SK-N-SH (cell line): ENCODE data around the gene BCL6. TPM values are rescaled to one million over a fixed set of nuclear protein-coding genes. Genes with fewer than 3 reads are reported as not detected.
A peak's percentile ranks its signal among the peaks of the same experiment; 100 is the strongest.

ENCODE experiments used
- CTCF ChIA-PET: fragments of 300-600, 350-600 bp; formaldehyde crosslinking; extraction: SDS; loops from one replicate; lab custom pipeline; 2021; lab: Yijun Ruan, JAX
- POLR2A ChIA-PET: fragments of 350-600 bp; sonication (Branson Sonifier 250); formaldehyde crosslinking; extraction: SDS; loops from one replicate; lab custom pipeline; 2020; ENCODE audit warnings: antibody characterized with exemption, inconsistent platforms; lab: Yijun Ruan, JAX
- DNase-seq: peaks from one replicate; pipeline ENCODE4 v3.0.0; 2012
- H2AFZ ChIP-seq: fragments of 200-600 bp; sonication (generic); 2 replicates; pipeline ENCODE4 v1.8.1; 2016; ENCODE audit warnings: antibody characterized with exemption, mild to moderate bottlenecking, low read depth
- H3F3A ChIP-seq: fragments of 200-600 bp; sonication (generic); replicated peaks from 2 replicates; pipeline ENCODE3; 2016; ENCODE audit warnings: antibody characterized with exemption, mild to moderate bottlenecking; ENCODE audit not compliant: insufficient read depth
- H3K27ac ChIP-seq, 2 experiments: fragments of 200-500 bp in 1 of 2; fragments of 200-600 bp in 1 of 2; sonication (Bioruptor generic) in 1 of 2; sonication (generic), shearing (Covaris generic) in 1 of 2; 2 replicates each; pipeline versions ENCODE4 v1.5.1 to v1.6.1; 2014 to 2016; ENCODE audit warnings: low read depth in 2 of 2, inconsistent platforms in 1 of 2, low read length in 1 of 2, mild to moderate bottlenecking in 1 of 2, mixed read lengths in 1 of 2
- H3K27me3 ChIP-seq: fragments of 200-600 bp; sonication (generic), shearing (Covaris generic); 2 replicates; pipeline ENCODE4 v1.6.1; 2016; ENCODE audit warnings: mixed run types; ENCODE audit not compliant: insufficient read depth
- H3K36me3 ChIP-seq, 2 experiments: fragments of 200-500 bp in 1 of 2; fragments of 200-600 bp in 1 of 2; sonication (Bioruptor generic) in 1 of 2; sonication (generic) in 1 of 2; replicated peaks in 1 of 2; 2 replicates each; pipeline versions ENCODE3 to v1.5.1; 2014 to 2016; ENCODE audit warnings: low read length in 1 of 2, mild to moderate bottlenecking in 1 of 2; ENCODE audit not compliant: insufficient read depth in 2 of 2, control insufficient read depth in 1 of 2
- H3K4me1 ChIP-seq, 2 experiments: fragments of 200-500 bp in 1 of 2; fragments of 200-600 bp in 1 of 2; sonication (Bioruptor generic) in 1 of 2; sonication (generic), shearing (Covaris generic) in 1 of 2; 2 replicates each; pipeline versions ENCODE4 v1.5.1 to v1.6.1; 2014 to 2016; ENCODE audit warnings: low read depth in 1 of 2, low read length in 1 of 2, mixed run types in 1 of 2; ENCODE audit not compliant: insufficient read depth in 2 of 2, control insufficient read depth in 1 of 2
- H3K4me2 ChIP-seq: fragments of 200-600 bp; sonication (generic), shearing (Covaris generic); 2 replicates; pipeline ENCODE4 v1.6.1; 2017; ENCODE audit warnings: mixed run types
- H3K4me3 ChIP-seq, 2 experiments: fragments of 200-500 bp in 1 of 2; fragments of 200-600 bp in 1 of 2; sonication (Bioruptor generic) in 1 of 2; sonication (generic), shearing (Covaris generic) in 1 of 2; 2 replicates each; pipeline versions ENCODE4 v1.5.1 to v1.8.1; 2014 to 2016; ENCODE audit warnings: low read depth in 2 of 2, inconsistent platforms in 1 of 2, low read length in 1 of 2, mild to moderate bottlenecking in 1 of 2, mixed read lengths in 1 of 2, moderate library complexity in 1 of 2
- H3K79me2 ChIP-seq: fragments of 200-600 bp; sonication (generic); 2 replicates; pipeline ENCODE4 v1.8.1; 2017; ENCODE audit warnings: mild to moderate bottlenecking; ENCODE audit not compliant: insufficient read depth
- H3K9ac ChIP-seq: fragments of 200-600 bp; sonication (generic); 2 replicates; pipeline ENCODE4 v1.6.1; 2017; ENCODE audit warnings: mixed run types
- H3K9me2 ChIP-seq: fragments of 200-600 bp; sonication (generic); 2 replicates; pipeline ENCODE4 v1.6.1; 2017; ENCODE audit warnings: mixed run types
- H3K9me3 ChIP-seq: fragments of 200-600 bp; sonication (generic); 2 replicates; pipeline ENCODE4 v1.6.1; 2017; ENCODE audit warnings: mixed run types, mild to moderate bottlenecking, moderate library complexity
- H4K20me1 ChIP-seq: fragments of 200-600 bp; sonication (generic); 2 replicates; pipeline ENCODE4 v1.6.1; 2017; ENCODE audit warnings: mild to moderate bottlenecking, mixed run types; ENCODE audit not compliant: insufficient read depth
- CHD2 ChIP-seq: fragments of 150-350 bp; IDR thresholded peaks from 2 replicates; pipeline ENCODE4 v1.6.1; 2018; ENCODE audit warnings: low read length; ENCODE audit not compliant: partially characterized antibody
- ELF1 ChIP-seq: IDR thresholded peaks from 2 replicates; pipeline ENCODE4 v1.4.0; 2012
- EP300 ChIP-seq, 2 experiments: IDR thresholded peaks; 2 replicates each; pipeline versions ENCODE4 v1.4.0 to v1.6.1; 2012; ENCODE audit warnings: borderline replicate concordance in 1 of 2, low read depth in 1 of 2, low read length in 1 of 2
- FOSL2 ChIP-seq: IDR thresholded peaks from 2 replicates; pipeline ENCODE4 v1.4.0; 2012; ENCODE audit warnings: low read depth, mild to moderate bottlenecking, moderate library complexity, borderline replicate concordance
- FOXJ3 ChIP-seq: sonication (generic); formaldehyde crosslinking; IDR thresholded peaks from 2 replicates; pipeline ENCODE4 v1.5.1; 2020; ENCODE audit warnings: mild to moderate bottlenecking, missing genetic modification reagents
- FOXM1 ChIP-seq: IDR thresholded peaks from 2 replicates; pipeline ENCODE4 v1.4.0; 2012; ENCODE audit warnings: low read depth, mild to moderate bottlenecking
- GABPA ChIP-seq: IDR thresholded peaks from 2 replicates; pipeline ENCODE4 v1.4.0; 2012; ENCODE audit warnings: low read depth, mild to moderate bottlenecking
- IRF3 ChIP-seq: fragments of 150-350 bp; IDR thresholded peaks from 2 replicates; pipeline ENCODE4 v1.6.1; 2016; ENCODE audit warnings: mild to moderate bottlenecking, low read depth, low read length
- JUND ChIP-seq: IDR thresholded peaks from 2 replicates; pipeline ENCODE4 v1.4.0; 2012
- MXI1 ChIP-seq: IDR thresholded peaks from 2 replicates; pipeline ENCODE4 v1.6.1; 2012; ENCODE audit warnings: mild to moderate bottlenecking, low read depth, low read length, improper control_type of control experiment
- NFIC ChIP-seq: IDR thresholded peaks from 2 replicates; pipeline ENCODE4 v1.4.0; 2012; ENCODE audit warnings: borderline replicate concordance
- RAD21 ChIP-seq: IDR thresholded peaks from 2 replicates; pipeline ENCODE4 v1.6.1; 2012; ENCODE audit warnings: mild to moderate bottlenecking, low read length
- RFX5 ChIP-seq: IDR thresholded peaks from 2 replicates; pipeline ENCODE4 v1.6.1; 2012; ENCODE audit warnings: mild to moderate bottlenecking, improper control_type of control experiment, low read length
- RXRA ChIP-seq: IDR thresholded peaks from 2 replicates; pipeline ENCODE4 v1.4.0; 2012; ENCODE audit warnings: low read depth, mild to moderate bottlenecking, borderline replicate concordance
- TAF1 ChIP-seq: IDR thresholded peaks from 2 replicates; pipeline ENCODE4 v1.6.1; 2012; ENCODE audit warnings: low read depth, mild to moderate bottlenecking, low read length, moderate library complexity, borderline replicate concordance
- TEAD4 ChIP-seq: IDR thresholded peaks from 2 replicates; pipeline ENCODE4 v1.4.0; 2012; ENCODE audit warnings: mild to moderate bottlenecking, borderline replicate concordance; ENCODE audit not compliant: insufficient read depth
- YY1 ChIP-seq: IDR thresholded peaks from 2 replicates; pipeline ENCODE4 v1.4.0; 2012; ENCODE audit warnings: low read depth, mild to moderate bottlenecking
- ZBTB33 ChIP-seq: IDR thresholded peaks from 2 replicates; pipeline ENCODE4 v1.4.0; 2012; ENCODE audit warnings: low read depth, borderline replicate concordance
- WGBS: methylation state at CpG from one replicate; pipeline ENCODE4 v1.1.6; 2017; ENCODE audit warnings: low lambda C conversion rate; 5-methylcytosine and 5-hydroxymethylcytosine counted together
- polyA plus RNA-seq, 3 experiments: library from polyadenylated mRNA; depleted of rRNA; stranded (reverse); fragments of >200 nt; gene quantifications; 2 replicates each; pipeline ENCODE4 v1.2.3, GENCODE V29; 2012
- TF ChIP-seq, protein P1 (sequence below): IDR thresholded peaks from 2 replicates; pipeline ENCODE4; 2012
- TF ChIP-seq, protein P2 (sequence below): fragments of 200-600 bp; sonication (generic); IDR thresholded peaks from 2 replicates; pipeline ENCODE4 v1.6.1; 2017; ENCODE audit warnings: antibody characterized with exemption, mild to moderate bottlenecking, moderate library complexity
- TF ChIP-seq, protein P3 (sequence below): fragments of 150-350 bp; IDR thresholded peaks from 2 replicates; pipeline ENCODE4 v1.6.1; 2017; ENCODE audit warnings: antibody characterized with exemption, low read length, low read depth, borderline replicate concordance

The BCL6 gene
- polyA plus RNA-seq, 1 of the 3 experiments (the other 2 are of a cell fraction), result 13.8 TPM

DNA sequence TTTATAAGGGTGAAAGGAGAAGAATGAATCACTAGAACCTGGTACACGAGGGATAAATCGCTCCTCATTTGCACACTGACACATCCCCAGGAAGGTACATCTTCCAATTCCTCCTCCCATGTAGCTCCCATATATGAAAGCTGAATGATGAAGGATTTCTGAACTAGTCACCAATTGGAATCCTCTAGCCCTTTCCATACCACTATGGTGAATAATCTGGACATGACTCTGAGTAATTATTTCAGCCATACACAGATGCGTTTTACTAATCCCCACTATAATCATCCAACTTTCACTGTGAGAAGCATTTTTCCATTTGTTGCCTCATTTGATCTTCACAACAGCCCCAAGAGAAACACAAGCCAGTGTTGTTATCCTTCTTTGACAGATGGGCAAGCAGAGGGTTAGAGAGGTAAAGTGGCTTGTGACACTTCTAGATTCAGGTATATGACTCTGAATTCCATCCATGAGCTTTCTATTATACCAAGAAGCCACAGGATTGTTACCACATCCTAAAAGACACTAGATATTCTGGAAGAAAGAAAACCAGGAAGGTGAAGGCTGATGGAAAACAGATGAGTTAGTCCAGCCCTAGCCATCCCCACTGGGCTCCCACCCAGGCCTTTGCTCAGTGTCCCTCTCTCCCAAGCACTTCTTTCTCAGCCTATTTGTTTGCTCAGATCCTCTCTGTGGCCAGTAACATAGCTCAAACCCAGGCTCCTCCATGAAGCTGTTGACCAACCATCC lies 22.2 kb upstream of the BCL6 start (continued):
- TF ChIP-seq, protein P1, sequence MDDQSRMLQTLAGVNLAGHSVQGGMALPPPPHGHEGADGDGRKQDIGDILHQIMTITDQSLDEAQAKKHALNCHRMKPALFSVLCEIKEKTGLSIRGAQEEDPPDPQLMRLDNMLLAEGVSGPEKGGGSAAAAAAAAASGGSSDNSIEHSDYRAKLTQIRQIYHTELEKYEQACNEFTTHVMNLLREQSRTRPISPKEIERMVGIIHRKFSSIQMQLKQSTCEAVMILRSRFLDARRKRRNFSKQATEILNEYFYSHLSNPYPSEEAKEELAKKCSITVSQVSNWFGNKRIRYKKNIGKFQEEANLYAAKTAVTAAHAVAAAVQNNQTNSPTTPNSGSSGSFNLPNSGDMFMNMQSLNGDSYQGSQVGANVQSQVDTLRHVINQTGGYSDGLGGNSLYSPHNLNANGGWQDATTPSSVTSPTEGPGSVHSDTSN, result peak; percentile 43; the same call in 1 of the 2 replicates
- TF ChIP-seq NFIC (peak; percentile 50; the same call in 1 of the 2 replicates), EP300 (IDR thresholded peaks at IDR 0.05; ENCODE audit: borderline replicate concordance in 1 of 2, low read depth in 1 of 2, low read length in 1 of 2) (peak in 1 of 2 experiments; percentile 49; a peak in 2 of 4 replicates), JUND (peak; percentile 45), FOSL2 (peak; percentile 68; the same call in 1 of the 2 replicates), FOXJ3 (CRISPR knock-in tag) (no peak)
- TF ChIP-seq, protein P2, sequence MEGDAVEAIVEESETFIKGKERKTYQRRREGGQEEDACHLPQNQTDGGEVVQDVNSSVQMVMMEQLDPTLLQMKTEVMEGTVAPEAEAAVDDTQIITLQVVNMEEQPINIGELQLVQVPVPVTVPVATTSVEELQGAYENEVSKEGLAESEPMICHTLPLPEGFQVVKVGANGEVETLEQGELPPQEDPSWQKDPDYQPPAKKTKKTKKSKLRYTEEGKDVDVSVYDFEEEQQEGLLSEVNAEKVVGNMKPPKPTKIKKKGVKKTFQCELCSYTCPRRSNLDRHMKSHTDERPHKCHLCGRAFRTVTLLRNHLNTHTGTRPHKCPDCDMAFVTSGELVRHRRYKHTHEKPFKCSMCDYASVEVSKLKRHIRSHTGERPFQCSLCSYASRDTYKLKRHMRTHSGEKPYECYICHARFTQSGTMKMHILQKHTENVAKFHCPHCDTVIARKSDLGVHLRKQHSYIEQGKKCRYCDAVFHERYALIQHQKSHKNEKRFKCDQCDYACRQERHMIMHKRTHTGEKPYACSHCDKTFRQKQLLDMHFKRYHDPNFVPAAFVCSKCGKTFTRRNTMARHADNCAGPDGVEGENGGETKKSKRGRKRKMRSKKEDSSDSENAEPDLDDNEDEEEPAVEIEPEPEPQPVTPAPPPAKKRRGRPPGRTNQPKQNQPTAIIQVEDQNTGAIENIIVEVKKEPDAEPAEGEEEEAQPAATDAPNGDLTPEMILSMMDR, result no peak

DNA sequence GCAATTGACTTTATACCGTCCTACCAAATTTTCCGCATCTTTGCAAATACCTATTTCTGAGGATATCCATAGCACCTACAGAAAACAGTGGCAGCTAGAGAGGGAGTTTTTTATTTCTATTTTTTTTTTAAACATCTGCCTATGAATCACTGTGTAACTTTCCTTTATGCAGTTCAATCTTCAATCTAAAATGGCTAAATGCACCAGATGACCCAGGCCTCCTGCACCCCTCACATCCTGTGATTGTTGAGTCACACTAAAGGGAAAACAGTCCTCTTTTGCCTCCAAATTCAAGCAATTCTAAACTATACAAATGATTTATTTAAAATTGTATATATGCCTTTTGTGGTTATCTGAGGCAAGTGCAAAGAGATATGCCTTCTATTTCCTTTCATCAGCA lies 20.1 kb upstream of the BCL6 start:
- no peaks in the 10 kb centered on the region for H3K9me2 ChIP-seq
- H4K20me1 ChIP-seq, result no peaks in the 10 kb centered on the region
- H3K9ac ChIP-seq, result no peak overlapping the region
- H3K27me3 ChIP-seq, result no peaks in the 10 kb centered on the region
- H3F3A ChIP-seq, result peaks cover 21% of the 10 kb centered on the region
- DNase-seq, result no peak
- H2AFZ ChIP-seq, result no peak overlapping the region
- H3K36me3 ChIP-seq, result no peaks in the 10 kb centered on the region
- H3K4me2 ChIP-seq, result no peak overlapping the region
- 88% methylated on average over 2 of the region's 2 CpGs for WGBS
- no peaks in the 10 kb centered on the region for H3K79me2 ChIP-seq
- H3K9me3 ChIP-seq, result no peaks in the 10 kb centered on the region
- ChIA-PET CTCF (no interaction called here), POLR2A (no interaction called here)
- peaks cover 3 to 4% of the 10 kb centered on the region in 2 experiments; a peak in 2 of 4 replicates for H3K4me1 ChIP-seq
- H3K27ac ChIP-seq, result peak overlapping the region in 1 of 2 experiments; percentile 68; a peak in 2 of 4 replicates
- no peak overlapping the region for H3K4me3 ChIP-seq
- TF ChIP-seq IRF3 (no peak), RXRA (peak; percentile 66; the same call in 1 of the 2 replicates), FOSL2 (peak; percentile 56; the same call in 1 of the 2 replicates), ELF1 (no peak), YY1 (no peak), GABPA (no peak), ZBTB33 (no peak), TAF1 (no peak), RFX5 (no peak), RAD21 (no peak), MXI1 (no peak), FOXJ3 (CRISPR knock-in tag) (no peak), CHD2 (no peak), TEAD4 (no peak), EP300 (IDR thresholded peaks at IDR 0.05; ENCODE audit: borderline replicate concordance in 1 of 2, low read depth in 1 of 2, low read length in 1 of 2) (no peak), FOXM1 (no peak)
- TF ChIP-seq, protein P3, sequence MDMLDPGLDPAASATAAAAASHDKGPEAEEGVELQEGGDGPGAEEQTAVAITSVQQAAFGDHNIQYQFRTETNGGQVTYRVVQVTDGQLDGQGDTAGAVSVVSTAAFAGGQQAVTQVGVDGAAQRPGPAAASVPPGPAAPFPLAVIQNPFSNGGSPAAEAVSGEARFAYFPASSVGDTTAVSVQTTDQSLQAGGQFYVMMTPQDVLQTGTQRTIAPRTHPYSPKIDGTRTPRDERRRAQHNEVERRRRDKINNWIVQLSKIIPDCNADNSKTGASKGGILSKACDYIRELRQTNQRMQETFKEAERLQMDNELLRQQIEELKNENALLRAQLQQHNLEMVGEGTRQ, result no peak
- TF ChIP-seq, protein P2, result no peak
